Calu3 (cell line): ENCODE measurements around the gene ME1. TPM values are rescaled to one million over a fixed set of nuclear protein-coding genes. Genes with fewer than 3 reads are reported as not detected.

ENCODE experiments used
- BruUV-seq: library from RNA; stranded (reverse); fragments of 400-500 nt; replicated peaks from 2 replicates; lab custom pipeline; 2021; lab: Mats Ljungman, UMichigan
- CTCF ChIA-PET: fragments of 300-600 bp; sonication (Branson Sonifier 250); formaldehyde crosslinking; loops from one replicate; lab custom pipeline; 2022; ENCODE audit warnings: antibody characterized with exemption; lab: Charles Lee
- DNase-seq: peaks from one replicate; pipeline ENCODE4 v3.0.0; 2022
- H3K27ac Mint-ChIP-seq: one replicate; pipeline ENCODE4 v1.8.0; 2022; ENCODE audit warnings: mixed read lengths; ENCODE audit not compliant: unreplicated experiment
- H3K27me3 Mint-ChIP-seq: one replicate; pipeline ENCODE4 v1.8.0; 2022; ENCODE audit warnings: mixed read lengths; ENCODE audit not compliant: unreplicated experiment
- H3K36me3 Mint-ChIP-seq: one replicate; pipeline ENCODE4 v1.8.0; 2022; ENCODE audit warnings: mild to moderate bottlenecking, moderate library complexity, mixed read lengths; ENCODE audit not compliant: insufficient read depth, unreplicated experiment
- H3K4me1 Mint-ChIP-seq: one replicate; pipeline ENCODE4 v1.8.0; 2022; ENCODE audit warnings: mild to moderate bottlenecking, low read depth, mixed read lengths; ENCODE audit not compliant: unreplicated experiment
- H3K4me3 Mint-ChIP-seq: one replicate; pipeline ENCODE4 v1.8.0; 2022; ENCODE audit warnings: mild to moderate bottlenecking, low read depth, moderate library complexity, mixed read lengths; ENCODE audit not compliant: unreplicated experiment
- H3K9me3 Mint-ChIP-seq: one replicate; pipeline ENCODE4 v1.8.0; 2022; ENCODE audit warnings: low read depth, mixed read lengths; ENCODE audit not compliant: unreplicated experiment
- CTCF ChIP-seq: fragments of 200-600 bp; IDR thresholded peaks from one replicate; pipeline ENCODE4 v1.8.0; 2022; ENCODE audit warnings: antibody characterized with exemption; ENCODE audit not compliant: unreplicated experiment
- intact Hi-C: fragments of 100-400 bp; cut with micrococcal nuclease; formaldehyde crosslinking; loops from one replicate; pipeline ENCODE4 v1.10.0; 2022; ENCODE audit not compliant: unreplicated experiment
- total RNA-seq: library from RNA; stranded (reverse); gene quantifications from 2 replicates; pipeline ENCODE4 v1.2.3, GENCODE V29; 2022

The ME1 gene
- total RNA-seq, 1 experiment from 2014 or later = 14.5 TPM

- no peak for DNase-seq
- CTCF ChIA-PET = no interaction called here
- BruUV-seq = no TSS peak
- no peak overlapping the region for H3K4me3 Mint-ChIP-seq
- no peaks in the 10 kb centered on the region for H3K36me3 Mint-ChIP-seq
- no peak for TF ChIP-seq CTCF
- H3K9me3 Mint-ChIP-seq = no peaks in the 10 kb centered on the region
- H3K27ac Mint-ChIP-seq = no peak overlapping the region
- peaks cover 12% of the 10 kb centered on the region for H3K4me1 Mint-ChIP-seq
- intact Hi-C loops = no loop called here
- no peaks in the 10 kb centered on the region for H3K27me3 Mint-ChIP-seq
Observed at GRCh38 chr6:83202031-83202430, 228.8 kb downstream of the ME1 start.

GRCh38 chr6:83199863-83200225, 231.0 kb downstream of the ME1 start:
- Mint-ChIP-seq H3K27me3 (no peaks in the 10 kb centered on the region), H3K4me1 (peaks cover 12% of the 10 kb centered on the region), H3K4me3 (no peak overlapping the region), H3K27ac (no peak overlapping the region), H3K36me3 (no peaks in the 10 kb centered on the region), H3K9me3 (no peaks in the 10 kb centered on the region)
- CTCF ChIA-PET = interaction anchor here (0.9 kb wide), 1 partner anchor 132 kb away, joined by 3 read pairs; the partner anchor contains the start of gene DOP1A
- DNase-seq = peak; percentile 26
- no peak for TF ChIP-seq CTCF
- intact Hi-C loops = no loop called here
- no TSS peak for BruUV-seq

GRCh38 chr6:83199173-83199862, 231.5 kb downstream of the ME1 start:
- Mint-ChIP-seq H3K4me3 (no peak overlapping the region), H3K27me3 (no peaks in the 10 kb centered on the region), H3K27ac (no peak overlapping the region), H3K4me1 (peaks cover 12% of the 10 kb centered on the region), H3K9me3 (no peaks in the 10 kb centered on the region), H3K36me3 (peaks cover 3% of the 10 kb centered on the region)
- intact Hi-C loops = no loop called here
- no peak for TF ChIP-seq CTCF
- DNase-seq = no peak
- CTCF ChIA-PET = interaction anchor here (0.9 kb wide), 1 partner anchor 132 kb away, joined by 3 read pairs; the partner anchor contains the start of gene DOP1A
- no TSS peak for BruUV-seq

GRCh38 chr6:83198486-83199172, 232.2 kb downstream of the ME1 start:
- H3K9me3 Mint-ChIP-seq = no peaks in the 10 kb centered on the region
- no peaks in the 10 kb centered on the region for H3K27me3 Mint-ChIP-seq
- CTCF ChIA-PET = no interaction called here
- no peak for TF ChIP-seq CTCF
- no TSS peak for BruUV-seq
- no peak overlapping the region for H3K4me3 Mint-ChIP-seq
- H3K36me3 Mint-ChIP-seq = peaks cover 9% of the 10 kb centered on the region
- peaks cover 12% of the 10 kb centered on the region for H3K4me1 Mint-ChIP-seq
- DNase-seq = no peak
- intact Hi-C loops = no loop called here
- H3K27ac Mint-ChIP-seq = no peak overlapping the region
